NCI-H1436 (cell line): ENCODE data around the gene MME.

Experiments
- DNase-seq: peaks from one replicate; lab custom pipeline; 2025; lab: John Stamatoyannopoulos, UW

MME gene

GRCh38 chr3:155149494-155149893 is 69.4 kb downstream of the MME start:
- DNase-seq, result no peak

- no peak for DNase-seq
These were observed 73.4 kb downstream of the MME start for GRCh38 chr3:155153242-155154186.

- DNase-seq, result no peak
These were observed 74.1 kb downstream of the MME start for GRCh38 chr3:155154255-155154654.

- no peak for DNase-seq
These were observed 78.4 kb downstream of the MME start for GRCh38 chr3:155158346-155159037.

GRCh38 chr3:155159301-155159700 is 79.2 kb downstream of the MME start:
- DNase-seq, result no peak

GRCh38 chr3:155161640-155162292 is 81.6 kb downstream of the MME start:
- no peak for DNase-seq

GRCh38 chr3:155164306-155164705 is 84.2 kb downstream of the MME start:
- no peak for DNase-seq

- DNase-seq, result no peak
These were observed 86.3 kb downstream of the MME start for GRCh38 chr3:155166441-155166840.

GRCh38 chr3:155169197-155169596 is 89.1 kb downstream of the MME start:
- no peak for DNase-seq

GRCh38 chr3:155173771-155174170 is 93.7 kb downstream of the MME start:
- DNase-seq, result no peak

- no peak for DNase-seq
These were observed 98.8 kb downstream of the MME start for GRCh38 chr3:155178810-155179436.

GRCh38 chr3:155179437-155179827 is 99.3 kb downstream of the MME start:
- no peak for DNase-seq

GRCh38 chr3:155179966-155180757 is 100.0 kb downstream of the MME start:
- no peak for DNase-seq

- no peak for DNase-seq
These were observed 102.3 kb downstream of the MME start for GRCh38 chr3:155182467-155182866.

GRCh38 chr3:155184011-155184410 is 103.9 kb downstream of the MME start:
- DNase-seq, result no peak

GRCh38 chr3:155185631-155186071 is 105.5 kb downstream of the MME start:
- DNase-seq, result no peak

GRCh38 chr3:155188031-155188430 is 107.9 kb downstream of the MME start:
- no peak for DNase-seq

- DNase-seq, result no peak
These were observed 109.4 kb downstream of the MME start for GRCh38 chr3:155189478-155189877.

- no peak for DNase-seq
These were observed 110.6 kb downstream of the MME start for GRCh38 chr3:155190691-155191090.

- DNase-seq, result no peak
These were observed 113.0 kb downstream of the MME start for GRCh38 chr3:155192957-155193746.

GRCh38 chr3:155193868-155194267 is 113.7 kb downstream of the MME start:
- no peak for DNase-seq
